CD4-positive, alpha-beta T cell treated with Interleukin-4 for 4 hours (primary cell): ENCODE results near the gene DDX18.
A peak's percentile ranks its signal among the peaks of the same experiment; 100 is the strongest.

Source experiments
- DNase-seq: peaks from one replicate; pipeline ENCODE4 v3.0.0-alpha.2; 2020

Gene DDX18

GRCh38 chr2:117835990-117836760, 21.7 kb downstream of the DDX18 start:
- DNase-seq, result peak; percentile 6

DNA sequence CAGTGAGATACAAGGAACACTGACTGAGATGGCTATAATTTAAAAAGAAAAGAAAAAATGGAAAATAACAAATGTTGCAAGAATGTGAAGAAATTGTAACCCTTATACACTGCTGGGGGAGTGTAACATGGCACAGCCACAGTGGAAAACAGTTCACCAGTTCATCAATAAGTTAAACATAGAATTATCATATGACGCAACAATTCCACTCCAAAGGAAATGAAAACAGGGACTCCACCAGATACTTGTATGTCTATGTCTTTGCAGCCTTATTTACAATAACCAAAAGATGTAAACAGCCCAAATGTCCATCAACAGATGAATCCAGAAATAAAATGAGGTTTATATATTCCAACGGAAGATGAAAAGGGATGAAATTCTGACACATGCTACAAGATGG, 30.8 kb downstream of the DDX18 start:
- no peak for DNase-seq

- DNase-seq, result no peak
Observed at GRCh38 chr2:117850015-117850414, 35.5 kb downstream of the DDX18 start.

- no peak for DNase-seq
Observed at GRCh38 chr2:117850461-117850860, 36.0 kb downstream of the DDX18 start.

DNA sequence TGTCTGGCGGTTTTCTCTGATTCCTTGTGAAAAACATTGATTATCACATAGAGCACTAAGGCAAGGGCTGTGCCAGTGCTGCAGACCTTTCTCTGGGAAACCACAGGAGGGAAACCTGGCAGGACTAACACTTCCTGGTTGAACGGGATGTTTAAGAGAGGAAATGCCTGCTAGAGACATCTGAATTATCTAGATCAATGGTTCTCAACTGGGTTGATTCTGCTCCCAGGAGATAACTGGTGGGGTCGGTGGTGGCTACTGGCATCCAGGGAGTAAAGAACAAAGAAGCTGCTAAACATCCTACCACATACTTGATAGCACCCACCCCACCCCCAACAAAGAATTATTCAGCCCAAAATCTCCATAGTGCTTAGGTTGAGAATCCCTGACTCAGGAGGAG, 37.5 kb downstream of the DDX18 start:
- no peak for DNase-seq

GRCh38 chr2:117853316-117853715, 38.8 kb downstream of the DDX18 start:
- no peak for DNase-seq

DNA sequence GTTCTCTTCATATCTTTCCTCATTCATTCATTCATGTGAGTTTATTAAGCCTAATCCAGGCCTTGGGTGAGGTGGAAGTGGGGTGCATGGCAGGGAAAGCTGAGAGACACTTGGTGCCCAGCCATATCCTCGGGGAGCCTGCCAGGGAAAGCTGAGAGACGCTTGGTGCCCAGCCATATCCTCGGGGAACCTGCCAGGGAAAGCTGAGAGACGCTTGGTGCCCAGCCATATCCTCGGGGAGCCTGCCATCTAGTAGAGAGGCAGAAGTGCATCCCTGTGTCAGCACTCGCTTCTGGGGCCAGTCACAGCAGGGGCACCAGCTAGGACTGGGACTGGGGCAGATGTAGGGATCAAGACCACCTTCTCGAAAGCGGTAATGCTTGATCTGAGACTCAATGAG, 39.4 kb downstream of the DDX18 start:
- DNase-seq, result no peak

GRCh38 chr2:117854610-117855009, 40.1 kb downstream of the DDX18 start:
- no peak for DNase-seq

- no peak for DNase-seq
Observed at GRCh38 chr2:117855886-117856285, 41.4 kb downstream of the DDX18 start.

- DNase-seq, result no peak
Observed at GRCh38 chr2:117856415-117857210, 42.1 kb downstream of the DDX18 start.

- DNase-seq, result no peak
Observed at GRCh38 chr2:117858336-117858735, 43.8 kb downstream of the DDX18 start.

DNA sequence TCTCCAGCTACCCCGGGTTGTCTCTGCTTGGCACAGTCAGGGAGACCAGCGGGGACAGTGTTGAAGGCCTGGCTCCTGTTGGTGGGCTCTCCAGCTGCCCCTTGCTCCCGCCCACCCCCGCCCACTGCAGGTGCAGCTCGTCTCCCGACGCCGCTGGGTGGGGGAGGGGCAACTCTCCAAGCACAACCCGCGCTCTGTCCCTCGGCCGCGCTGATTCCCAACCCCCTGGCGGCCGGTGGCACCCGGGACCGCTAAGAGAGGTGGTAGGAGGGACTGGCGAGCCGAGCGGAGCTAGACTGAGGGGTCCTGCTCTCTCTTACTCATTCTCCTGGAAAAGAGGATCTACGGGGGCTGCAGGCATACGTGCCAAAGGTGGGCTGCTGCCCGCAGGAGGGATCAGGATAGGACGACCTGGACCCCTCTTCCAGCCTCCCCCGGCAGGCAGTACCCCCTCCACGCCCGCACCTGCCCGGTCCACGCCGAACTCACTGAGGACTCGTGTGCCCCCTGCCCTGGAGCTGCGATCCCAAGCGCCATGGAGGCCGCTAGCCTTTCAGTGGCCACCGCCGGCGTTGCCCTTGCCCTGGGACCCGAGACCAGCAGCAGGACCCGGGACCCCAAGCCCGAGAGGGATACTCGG, 44.5 kb downstream of the DDX18 start:
- DNase-seq, result no peak

DNA sequence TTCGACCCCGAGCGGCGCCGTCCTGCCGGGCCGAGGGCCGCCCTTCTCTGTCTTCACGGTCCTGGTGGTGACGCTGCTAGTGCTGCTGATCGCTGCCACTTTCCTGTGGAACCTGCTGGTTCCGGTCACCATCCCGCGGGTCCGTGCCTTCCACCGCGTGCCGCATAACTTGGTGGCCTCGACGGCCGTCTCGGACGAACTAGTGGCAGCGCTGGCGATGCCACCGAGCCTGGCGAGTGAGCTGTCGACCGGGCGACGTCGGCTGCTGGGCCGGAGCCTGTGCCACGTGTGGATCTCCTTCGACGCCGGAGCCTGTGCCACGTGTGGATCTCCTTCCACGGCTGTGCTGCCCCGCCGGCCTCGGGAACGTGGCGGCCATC, 45.0 kb downstream of the DDX18 start:
- DNase-seq, result no peak

DNA sequence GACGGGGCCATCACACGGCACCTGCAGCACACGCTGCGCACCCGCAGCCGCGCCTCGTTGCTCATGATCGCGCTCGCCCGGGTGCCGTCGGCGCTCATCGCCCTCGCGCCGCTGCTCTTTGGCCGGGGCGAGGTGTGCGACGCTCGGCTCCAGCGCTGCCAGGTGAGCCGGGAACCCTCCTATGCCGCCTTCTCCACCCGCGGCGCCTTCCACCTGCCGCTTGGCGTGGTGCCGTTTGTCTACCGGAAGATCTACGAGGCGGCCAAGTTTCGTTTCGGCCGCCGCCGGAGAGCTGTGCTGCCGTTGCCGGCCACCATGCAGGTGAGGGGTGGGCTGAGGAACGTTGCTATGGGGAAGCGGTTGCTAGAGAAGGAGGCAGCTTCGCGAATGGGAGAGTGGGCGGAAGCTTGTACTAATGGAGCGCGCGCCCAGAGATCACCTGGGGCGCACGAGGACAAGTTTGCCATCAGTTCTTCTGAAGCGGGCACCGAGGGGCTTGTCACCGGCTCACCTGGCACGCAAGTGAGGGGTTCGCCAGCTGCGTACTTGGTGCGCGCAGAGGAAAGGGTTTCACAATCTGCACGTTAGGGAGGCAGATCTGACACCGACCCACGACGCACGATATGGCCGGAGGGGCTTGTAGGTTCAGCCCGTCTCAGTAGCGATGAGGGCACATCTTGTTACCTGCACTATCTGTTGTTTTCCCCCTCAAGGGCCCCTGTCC, 45.6 kb downstream of the DDX18 start:
- DNase-seq, result no peak

GRCh38 chr2:117862459-117862858, 48.0 kb downstream of the DDX18 start:
- no peak for DNase-seq

GRCh38 chr2:117875786-117876185, 61.3 kb downstream of the DDX18 start:
- no peak for DNase-seq

DNA sequence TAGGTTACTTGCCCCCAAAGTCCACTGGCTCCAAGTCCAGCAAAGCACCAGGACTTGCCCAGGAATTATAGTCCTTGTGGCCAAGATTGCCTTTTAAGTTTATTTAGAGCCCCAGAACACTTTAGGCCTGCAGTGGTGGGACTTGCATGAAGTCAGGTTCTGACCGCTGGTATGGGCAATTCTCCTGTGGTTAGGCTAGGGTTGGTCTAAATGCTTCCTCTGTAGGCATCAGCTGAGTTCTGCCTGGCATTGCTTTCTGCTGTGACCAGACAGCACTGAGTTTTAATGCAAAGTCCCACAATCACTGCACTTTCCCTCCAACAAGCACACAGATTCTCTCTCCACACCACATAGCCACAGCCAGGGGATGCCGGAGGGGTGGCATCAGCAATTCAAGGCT, 64.5 kb downstream of the DDX18 start:
- DNase-seq, result no peak
